Epithelial cell of esophagus (primary cell): ENCODE measurements around the gene PSKH1.

ENCODE experiments used
- DNase-seq: peaks from one replicate; pipeline ENCODE4 v3.0.0; 2010; ENCODE audit warnings: low read depth
- H3K4me3 ChIP-seq: 2 replicates; pipeline ENCODE4 v1.5.1; 2011; ENCODE audit warnings: mild to moderate bottlenecking, low read length, control low read depth
- TF ChIP-seq, protein P1 (sequence below): IDR thresholded peaks from 2 replicates; pipeline ENCODE4 v1.5.1; 2011; ENCODE audit warnings: low read depth, mild to moderate bottlenecking, low read length, control low read depth, inconsistent platforms; ENCODE audit not compliant: insufficient read depth; ENCODE audit errors: missing control alignments

The PSKH1 gene

DNA sequence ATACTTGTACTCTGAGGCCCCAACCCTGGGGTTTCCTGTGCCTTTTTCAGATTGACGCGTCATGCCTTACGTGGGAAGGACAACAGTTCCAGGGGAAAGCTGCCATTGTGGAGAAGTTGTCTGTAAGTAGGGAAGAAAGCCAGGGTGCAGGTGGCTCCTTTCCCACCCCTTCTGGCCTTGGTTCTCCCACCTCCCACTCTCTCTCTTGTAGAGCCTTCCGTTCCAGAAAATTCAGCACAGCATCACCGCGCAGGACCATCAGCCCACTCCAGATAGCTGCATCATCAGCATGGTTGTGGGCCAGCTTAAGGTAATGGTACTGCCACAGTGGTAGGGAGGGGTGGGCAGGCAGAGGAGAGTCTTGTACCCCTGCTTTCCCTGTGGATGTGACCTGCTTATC lies 24.8 kb upstream of the PSKH1 start:
- no peak overlapping the region for H3K4me3 ChIP-seq
- TF ChIP-seq, protein P1, sequence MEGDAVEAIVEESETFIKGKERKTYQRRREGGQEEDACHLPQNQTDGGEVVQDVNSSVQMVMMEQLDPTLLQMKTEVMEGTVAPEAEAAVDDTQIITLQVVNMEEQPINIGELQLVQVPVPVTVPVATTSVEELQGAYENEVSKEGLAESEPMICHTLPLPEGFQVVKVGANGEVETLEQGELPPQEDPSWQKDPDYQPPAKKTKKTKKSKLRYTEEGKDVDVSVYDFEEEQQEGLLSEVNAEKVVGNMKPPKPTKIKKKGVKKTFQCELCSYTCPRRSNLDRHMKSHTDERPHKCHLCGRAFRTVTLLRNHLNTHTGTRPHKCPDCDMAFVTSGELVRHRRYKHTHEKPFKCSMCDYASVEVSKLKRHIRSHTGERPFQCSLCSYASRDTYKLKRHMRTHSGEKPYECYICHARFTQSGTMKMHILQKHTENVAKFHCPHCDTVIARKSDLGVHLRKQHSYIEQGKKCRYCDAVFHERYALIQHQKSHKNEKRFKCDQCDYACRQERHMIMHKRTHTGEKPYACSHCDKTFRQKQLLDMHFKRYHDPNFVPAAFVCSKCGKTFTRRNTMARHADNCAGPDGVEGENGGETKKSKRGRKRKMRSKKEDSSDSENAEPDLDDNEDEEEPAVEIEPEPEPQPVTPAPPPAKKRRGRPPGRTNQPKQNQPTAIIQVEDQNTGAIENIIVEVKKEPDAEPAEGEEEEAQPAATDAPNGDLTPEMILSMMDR, result no peak
- DNase-seq, result no peak

DNA sequence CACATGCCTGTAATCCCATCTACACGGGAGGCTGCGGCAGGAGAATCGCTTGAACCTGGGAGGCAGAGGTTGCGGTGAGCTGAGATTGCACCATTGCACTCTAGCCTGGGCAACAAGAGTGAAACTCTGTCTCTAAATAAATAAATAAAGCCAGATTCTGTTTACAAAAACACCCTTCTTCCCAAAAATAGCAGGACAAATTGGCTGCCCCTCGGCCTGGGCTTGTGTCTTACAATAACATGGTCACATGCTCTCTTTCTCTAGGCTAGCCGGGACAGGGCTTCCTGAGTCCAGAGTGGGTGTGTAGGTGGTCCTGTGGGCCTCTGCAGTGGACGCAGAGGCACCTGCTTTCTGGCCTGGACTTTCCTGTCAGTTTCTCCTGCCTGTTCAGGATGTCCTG lies 23.4 kb upstream of the PSKH1 start:
- no peak for DNase-seq
- H3K4me3 ChIP-seq, result no peak overlapping the region
- TF ChIP-seq, protein P1, result no peak

DNA sequence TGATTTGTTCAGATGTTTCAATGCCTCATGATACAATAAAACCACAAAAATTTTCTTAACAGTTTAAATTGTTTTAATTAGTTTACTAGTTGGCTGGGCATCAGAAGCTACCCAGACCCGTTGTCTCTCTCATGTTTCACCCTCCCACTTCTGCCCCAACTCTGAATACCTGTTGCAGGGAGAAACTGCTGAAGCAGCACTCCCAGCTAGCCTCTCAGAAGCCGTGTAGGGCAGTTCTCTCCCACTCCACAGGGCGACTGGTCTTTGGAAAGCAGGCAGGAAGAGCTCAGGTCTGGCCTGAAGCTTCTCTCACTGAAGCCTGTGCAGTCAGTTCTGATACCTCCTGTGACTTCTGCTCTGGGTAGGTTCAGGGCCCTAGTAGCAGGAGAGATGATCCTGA lies 21.8 kb upstream of the PSKH1 start:
- TF ChIP-seq, protein P1, result no peak
- no peak for DNase-seq
- no peak overlapping the region for H3K4me3 ChIP-seq

DNA sequence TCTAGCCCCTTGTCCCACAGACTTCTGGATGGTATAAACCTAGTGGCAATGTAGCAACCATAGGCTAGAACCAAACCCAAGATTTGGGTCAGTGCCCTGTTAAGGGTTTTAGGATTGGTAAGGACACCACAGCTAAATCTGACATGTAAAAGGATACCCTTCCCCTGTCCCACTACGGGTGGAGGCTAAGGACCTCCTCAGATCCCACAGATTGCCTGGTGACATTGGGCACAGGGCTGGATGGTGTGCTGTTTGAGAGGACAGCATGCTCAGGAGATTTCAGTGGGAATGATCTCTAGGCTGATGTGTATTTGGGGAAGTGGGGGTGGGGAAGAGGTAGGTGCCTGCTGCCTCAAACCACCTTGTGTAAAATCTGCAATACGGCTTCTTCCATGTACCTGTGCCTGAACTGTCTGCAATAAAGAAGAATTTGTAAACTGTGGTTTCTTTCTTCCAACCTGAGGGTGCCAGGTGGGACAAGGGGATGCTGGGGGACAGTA lies 20.9 kb upstream of the PSKH1 start:
- no peak for DNase-seq
- no peak overlapping the region for H3K4me3 ChIP-seq
- TF ChIP-seq, protein P1, result no peak

DNA sequence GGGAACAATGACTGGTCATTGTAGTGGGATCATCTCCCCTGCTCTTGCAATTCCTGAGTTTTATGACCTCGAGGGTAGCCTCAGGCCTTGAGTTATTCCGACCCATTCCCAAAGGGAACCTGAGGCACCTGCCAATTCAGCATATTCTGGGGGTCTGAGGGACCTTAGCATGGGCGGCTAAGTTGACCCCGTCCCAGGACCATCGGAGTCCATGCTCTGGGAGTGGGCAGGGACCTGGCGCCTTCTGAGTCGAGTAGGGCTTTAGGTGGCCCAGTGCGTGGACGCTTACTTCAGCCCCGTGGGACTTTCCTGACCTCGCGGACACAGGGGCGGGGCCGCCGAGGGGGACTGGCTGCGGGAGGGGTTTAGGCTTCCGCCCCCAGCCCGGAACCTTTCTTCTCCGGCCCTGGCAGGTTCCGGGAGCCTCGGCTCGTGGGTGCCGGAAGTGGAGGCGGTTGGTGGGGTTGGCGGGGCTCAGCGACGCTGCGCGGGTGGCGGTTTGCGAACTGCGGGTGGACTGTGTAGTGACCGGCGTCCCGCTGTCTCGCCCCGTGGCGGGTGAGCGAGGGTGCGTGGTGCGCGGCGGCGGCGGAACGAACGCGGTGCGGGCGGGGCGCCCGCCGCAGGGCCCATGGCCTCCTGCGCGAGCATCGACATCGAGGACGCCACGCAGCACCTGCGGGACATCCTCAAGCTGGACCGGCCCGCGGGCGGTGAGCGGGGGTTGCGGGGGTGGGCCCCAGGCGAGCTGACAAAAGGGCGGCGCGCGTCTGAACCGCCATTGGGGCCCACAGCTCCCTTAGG lies 20.2 kb upstream of the PSKH1 start, which contains the start of gene EDC4:
Gene EDC4, plus strand, starts transcription at position 422 of the 804 bp plus-strand sequence. Its CDS starts 210 bp downstream, at position 632.
- peak within 1 kb of the TSS; percentile 79 for H3K4me3 ChIP-seq
- peak; percentile 73 for DNase-seq
- TF ChIP-seq, protein P1, result no peak

DNA sequence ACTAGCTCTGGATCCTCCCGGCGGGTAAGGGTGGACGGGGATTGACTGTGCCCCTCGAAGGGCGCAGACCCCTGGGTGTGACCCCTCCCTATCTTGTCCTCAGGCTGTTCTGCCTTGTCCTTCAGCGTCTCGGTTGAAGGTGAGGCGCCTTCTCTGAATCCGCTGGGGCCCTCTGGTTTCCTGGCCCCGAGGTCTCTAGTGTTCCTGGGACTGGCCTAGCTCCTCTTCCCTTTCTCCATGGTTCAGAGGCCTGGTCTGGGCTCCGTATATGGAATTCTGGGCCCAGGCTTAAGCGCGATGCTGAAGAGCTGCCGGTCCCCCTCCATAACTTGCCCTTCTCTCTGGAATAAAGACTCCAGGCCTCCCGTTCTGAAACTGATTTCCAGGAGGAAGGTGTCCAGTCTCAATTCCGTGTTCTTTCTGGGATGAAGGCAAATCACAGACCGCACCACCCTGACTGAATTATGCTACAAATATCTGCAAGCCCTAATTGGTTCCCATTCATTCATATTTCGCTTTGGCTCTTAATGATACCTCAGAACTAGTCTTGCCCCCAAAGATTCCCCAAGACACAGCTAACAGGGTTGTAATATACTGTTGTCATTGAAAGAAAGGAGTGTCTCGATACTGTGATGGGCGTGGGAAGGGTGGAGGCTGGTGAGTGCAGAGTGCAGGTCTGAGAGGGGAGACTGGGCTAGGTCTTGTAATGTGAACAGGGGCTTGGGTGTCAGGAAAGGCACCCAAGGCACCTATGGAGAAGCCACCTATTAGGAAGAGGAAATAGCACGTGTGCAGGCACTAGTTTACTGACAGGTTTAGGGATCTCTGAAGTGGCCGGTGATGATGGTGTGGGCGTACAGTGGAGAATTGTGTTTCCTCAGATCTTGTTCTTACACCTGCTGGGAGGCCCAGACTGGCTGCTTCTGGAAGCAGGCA lies 19.4 kb upstream of the PSKH1 start:
- peak overlapping the region; percentile 79 for H3K4me3 ChIP-seq
- DNase-seq, result no peak
- TF ChIP-seq, protein P1, result no peak
